GM21723 (cell line): ENCODE data around the gene CMC2.

Source experiments
- ATAC-seq: cut with Tn5 transposase; IDR thresholded peaks from one replicate; pipeline ENCODE4 v1.9.1; 2021; ENCODE audit warnings: mild to moderate bottlenecking, moderate library complexity; ENCODE audit not compliant: unreplicated experiment

Gene CMC2

GRCh38 chr16:81006813-81007695, at the start of gene CMC2, which contains the start of gene CENPN:
CMC2 (minus strand) TSS chr16:81006885; CDS start chr16:80997394, 9,491 bp downstream.
CENPN (plus strand) TSS chr16:81007214; CDS start chr16:81011940, 4,726 bp downstream.
- ATAC-seq: peak; percentile 87

GRCh38 chr16:81053761-81054160, 47.1 kb upstream of the CMC2 start:
- ATAC-seq: no peak

- ATAC-seq: no peak
These were observed 36.1 kb upstream of the CMC2 start for GRCh38 chr16:81042821-81043220.

DNA sequence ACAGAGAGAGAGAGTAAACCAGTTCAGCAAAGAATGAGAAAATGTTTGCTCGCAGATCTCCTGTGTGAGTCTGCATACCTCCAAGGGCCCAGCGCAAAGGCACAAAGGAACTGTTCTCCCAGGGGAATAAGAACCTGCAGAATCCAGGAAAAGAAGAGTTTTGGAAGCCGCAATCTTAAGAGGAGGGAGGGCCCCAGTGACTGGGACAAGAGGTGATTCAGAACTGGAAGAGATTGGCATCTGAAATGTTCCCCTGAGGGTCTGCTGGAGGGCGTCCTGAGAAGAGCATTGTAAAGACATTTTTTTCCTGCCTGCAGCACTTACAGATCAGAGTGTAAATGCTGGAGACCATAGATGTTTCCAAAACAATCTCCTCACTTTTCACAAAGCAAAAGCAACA, 35.0 kb upstream of the CMC2 start:
- ATAC-seq: no peak

DNA sequence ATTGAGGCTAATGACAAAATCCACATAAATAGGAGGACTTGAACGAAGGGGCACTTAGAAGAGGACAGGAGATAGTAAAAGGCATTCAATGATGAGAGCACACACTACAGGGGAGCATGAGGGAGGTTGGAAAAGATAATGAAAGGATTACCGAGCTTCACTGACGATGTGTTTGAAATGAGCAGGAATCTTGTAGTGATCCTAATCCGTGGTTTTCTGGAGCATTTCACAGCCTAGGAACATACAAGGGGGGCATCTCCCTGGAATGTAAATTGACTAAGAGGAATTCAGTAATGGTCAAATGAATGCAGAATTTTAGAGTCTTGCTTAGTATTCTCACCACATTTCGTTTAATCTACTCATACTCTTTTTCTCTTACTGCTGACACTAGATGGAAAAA, 34.2 kb upstream of the CMC2 start:
- ATAC-seq: no peak

DNA sequence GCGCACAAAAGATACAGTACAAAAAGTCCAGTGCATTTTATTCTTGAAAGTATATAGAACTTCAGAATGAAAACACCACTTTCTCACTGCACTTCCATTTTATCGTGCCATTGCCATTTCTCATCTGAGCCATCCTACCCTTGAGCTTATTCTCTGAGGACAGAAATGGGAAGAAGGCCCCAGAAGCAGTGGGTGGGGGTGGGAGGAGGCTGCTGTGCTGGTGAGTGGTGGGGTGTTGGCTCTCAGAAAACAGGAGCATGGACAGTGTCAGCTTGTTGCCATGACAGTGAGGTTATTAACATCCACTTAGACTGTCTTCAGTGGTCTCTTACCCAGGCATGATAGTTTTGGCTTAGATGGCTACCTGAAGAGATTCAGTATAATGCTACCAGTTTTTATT, 33.4 kb upstream of the CMC2 start:
- ATAC-seq: no peak

- ATAC-seq: no peak
These were observed 30.2 kb upstream of the CMC2 start for GRCh38 chr16:81036751-81037350.

DNA sequence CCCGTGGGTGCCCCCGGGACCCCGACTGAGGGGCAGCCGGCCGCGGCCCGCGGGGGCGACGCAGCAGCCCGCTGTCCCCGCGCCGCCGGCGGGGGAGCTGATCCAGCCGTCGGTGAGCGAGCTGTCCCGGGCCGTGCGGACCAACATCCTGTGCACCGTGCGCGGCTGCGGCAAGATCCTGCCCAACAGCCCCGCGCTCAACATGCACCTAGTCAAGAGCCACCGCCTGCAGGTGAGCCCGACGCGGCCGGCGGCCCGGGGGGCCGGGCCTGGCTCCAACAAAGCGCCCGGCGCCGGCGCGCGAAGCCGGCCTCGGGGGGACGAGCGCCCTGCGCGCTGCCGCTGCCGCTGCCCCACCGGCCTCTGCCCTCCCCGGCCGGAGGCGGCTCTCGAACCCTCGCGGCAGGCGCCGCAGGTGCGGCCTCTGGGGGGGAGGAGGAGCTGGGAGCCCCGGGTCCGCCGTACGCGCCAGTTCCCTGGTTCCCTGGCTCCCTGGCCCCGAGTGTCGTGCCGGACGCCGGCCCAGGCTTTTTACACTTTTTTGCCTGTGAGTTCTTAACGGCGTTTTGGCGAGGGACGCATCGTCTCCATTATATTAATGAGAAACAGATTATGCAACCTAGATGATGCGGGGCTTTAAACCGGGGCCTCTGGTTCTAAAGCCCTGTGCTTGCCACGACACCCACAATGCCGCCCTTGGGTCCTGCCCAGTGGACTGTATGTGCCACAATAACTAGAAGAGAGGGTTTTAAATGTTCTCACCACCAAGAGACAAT, 29.5 kb upstream of the CMC2 start:
- peak; percentile 55 for ATAC-seq

DNA sequence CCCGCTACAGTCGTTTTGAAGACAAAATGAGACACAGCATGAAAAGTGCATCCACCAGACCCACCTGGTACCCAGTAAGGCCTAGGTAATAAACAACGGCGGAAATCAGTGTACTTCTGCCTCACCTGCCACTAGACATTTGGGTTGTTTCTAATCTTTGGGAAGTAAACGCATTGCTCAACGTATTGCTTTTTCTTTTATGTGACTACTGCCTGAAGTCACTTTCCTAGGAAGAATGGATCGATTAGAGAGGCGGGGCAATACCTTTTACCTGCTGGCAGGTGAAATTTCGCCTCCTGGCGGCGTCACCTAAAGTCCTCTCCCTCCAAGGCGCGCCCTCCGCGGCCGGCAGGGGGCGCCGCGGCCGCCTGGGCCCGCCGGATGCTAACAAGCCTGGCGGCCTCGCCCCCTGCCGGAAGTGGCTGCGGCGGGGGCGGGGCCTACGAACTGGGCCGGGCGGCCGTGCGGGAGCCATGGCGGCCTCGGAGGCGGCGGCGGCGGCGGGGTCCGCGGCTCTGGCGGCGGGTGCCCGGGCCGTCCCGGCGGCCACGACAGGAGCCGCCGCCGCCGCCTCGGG, 28.8 kb upstream of the CMC2 start, which contains the start of gene ATMIN:
ATMIN (plus strand) TSS at position 445 of the 577 bp plus-strand sequence; CDS start at position 474, 29 bp downstream.
- ATAC-seq: peak; percentile 89

- ATAC-seq: no peak
These were observed 23.4 kb upstream of the CMC2 start for GRCh38 chr16:81029930-81030604.

DNA sequence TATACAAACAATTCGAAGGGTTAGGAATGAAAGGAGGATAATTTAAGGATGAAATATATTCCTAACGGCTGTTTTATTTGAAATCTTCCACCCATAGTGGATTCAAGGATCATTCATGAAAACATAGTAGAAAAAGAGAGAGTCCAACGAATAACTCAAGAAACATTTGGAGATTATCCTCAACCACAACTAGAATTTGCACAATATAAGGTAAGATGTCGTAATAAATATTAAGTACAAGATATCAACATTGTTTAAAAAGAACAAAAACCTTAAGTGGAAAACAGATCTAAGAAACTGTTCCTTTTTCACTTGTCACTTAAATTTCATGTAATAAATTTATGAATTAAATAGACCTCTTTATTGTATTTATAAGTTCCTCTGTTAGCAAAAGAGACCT, 19.7 kb upstream of the CMC2 start:
- ATAC-seq: no peak

DNA sequence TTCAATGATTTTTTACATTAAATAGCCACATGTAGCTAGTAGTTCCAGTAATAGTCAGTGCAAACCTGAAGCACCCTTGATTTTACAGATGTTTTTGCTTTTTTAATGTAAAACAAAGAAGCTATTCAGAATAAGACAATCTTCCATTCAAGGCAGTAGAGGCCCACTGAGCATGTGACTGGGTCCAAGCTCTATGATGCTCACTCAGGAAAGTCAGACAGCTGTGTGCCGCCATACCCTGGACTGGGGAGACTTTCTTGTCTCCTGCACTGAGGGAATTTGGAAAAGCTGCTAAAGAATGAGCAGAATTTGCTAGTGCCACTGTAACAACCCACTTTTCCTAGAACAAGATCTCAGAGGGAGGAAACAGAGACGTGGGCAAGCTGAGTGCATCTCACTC, 11.8 kb upstream of the CMC2 start:
- ATAC-seq: no peak

DNA sequence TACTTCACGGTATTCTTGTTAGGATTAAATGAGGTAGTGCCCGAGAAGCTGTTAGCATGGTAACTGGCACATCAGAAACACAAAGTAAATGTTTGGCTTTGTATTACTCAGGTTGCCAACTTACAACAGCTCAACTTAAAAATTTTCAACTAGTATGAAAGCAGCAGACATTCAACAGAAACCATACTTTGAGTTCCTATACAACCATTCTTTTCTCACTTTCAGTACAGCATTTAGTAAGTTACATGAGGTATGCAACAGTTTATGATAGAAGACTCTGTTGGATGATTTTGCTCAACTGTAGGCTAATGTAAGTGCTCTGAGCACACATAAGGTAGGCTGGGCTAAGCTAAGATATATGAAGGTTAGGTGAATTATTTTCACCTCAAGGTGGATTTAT, 8.0 kb upstream of the CMC2 start:
- no peak for ATAC-seq

- ATAC-seq: no peak
These were observed 6.3 kb upstream of the CMC2 start for GRCh38 chr16:81012974-81013373.

DNA sequence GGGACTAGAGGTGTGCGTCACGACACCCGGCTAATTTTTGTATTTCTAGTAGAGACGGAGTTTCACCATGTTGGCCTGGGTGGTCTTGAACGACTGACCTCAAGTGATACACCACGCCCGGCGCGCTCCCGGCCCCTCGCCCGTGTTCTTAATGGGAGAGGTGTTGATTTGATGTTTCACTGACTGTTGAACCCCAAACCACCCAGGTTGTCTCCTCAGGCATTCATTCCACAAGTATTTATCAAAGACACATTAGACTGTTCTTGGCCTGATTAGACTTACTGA, 1.8 kb upstream of the CMC2 start:
- ATAC-seq: no peak

DNA sequence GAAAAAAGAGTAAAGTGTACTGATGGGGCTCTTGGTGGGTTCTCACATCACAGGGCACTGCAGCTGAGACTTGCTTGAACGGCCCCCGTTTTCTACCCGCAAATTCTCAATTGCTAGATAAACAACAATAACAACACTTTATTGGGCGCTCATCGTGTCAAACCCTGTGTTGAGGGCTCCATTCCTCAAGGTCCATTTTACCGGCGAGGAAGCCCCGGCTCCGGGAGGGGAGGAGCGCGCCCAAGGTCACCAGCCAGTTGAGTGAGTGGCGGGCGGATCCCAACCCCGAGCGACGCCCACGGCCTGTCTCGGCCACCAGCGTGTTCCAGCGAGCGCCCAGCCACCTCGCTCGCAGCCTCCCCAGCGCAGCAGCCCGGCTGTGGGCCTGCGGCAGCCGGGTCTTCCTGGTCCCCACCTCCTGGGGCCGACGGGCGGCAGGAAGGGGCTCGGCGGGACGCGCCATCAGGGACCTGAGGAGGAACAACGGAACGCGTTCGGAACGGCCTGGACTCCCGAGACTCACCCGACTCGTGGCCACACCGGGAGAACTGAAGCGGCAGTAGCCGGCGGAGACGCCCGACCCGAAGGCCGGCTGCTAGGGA, 373 bp downstream of the CMC2 start:
- ATAC-seq: peak; percentile 45

DNA sequence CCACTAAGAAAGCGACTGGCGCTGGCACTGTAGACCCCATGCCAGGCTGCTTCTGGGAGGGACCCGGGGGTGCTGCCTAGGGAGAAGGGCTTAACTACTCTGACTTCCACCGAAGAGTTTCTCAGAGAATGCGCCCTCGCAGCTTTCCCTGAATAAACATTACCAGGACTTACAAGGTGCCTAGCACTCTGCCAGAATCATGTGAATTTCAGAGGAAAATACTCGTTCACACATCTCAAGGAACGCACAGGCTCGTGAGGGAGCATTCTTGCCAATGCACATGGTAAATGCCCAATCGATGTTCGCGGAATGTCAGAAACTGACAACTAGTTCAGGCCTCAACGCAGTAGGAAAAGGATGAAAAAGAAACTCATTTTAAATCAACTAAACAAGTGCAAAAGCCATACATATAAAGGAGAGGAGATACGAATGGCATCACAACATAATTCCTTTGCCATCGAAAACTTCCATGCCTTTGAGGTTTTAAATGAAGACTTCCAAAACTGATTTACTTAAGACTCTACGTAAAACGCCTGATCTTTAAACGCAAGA, 999 bp downstream of the CMC2 start:
- no peak for ATAC-seq

DNA sequence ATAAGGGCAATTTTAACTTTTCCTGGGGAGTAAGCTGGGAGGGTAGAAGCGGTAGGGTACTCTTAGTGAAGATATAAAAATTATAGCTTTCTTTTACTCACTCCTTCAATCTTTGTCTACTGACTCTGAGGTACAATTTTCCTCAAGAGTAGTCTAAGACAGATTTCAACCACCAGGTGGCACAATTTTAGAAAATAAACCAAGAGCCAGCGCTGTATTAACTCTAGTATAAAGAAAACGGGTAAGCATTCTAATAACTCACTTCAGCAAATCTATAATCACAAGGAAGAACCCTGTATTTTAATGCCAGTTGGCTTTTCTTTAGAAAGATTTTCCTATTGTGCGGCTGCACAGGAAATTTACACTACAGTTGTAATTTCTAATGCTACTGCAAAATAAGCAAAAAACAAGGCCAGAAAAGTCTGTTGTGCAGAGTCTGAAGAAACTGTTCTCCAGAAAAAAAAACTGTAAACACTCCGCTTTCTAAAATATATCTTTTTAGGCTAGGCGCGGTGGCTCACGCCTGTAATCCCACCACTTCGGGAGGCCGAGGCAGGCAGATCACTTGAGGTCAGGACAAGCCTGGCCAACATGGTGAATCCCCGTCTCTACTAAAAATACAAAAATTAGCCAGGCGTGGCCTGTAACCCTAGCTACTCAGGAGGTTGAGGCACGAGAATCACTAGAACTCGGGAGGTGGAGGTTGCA, 1.9 kb downstream of the CMC2 start:
- ATAC-seq: no peak
